Brain microvascular endothelial cell (primary cell): Measurements from ENCODE around the gene FAM107B.

Source experiments
- DNase-seq: peaks from one replicate; pipeline ENCODE4 v3.0.0-alpha.2; 2020
- H3K27ac ChIP-seq: fragments of 250-450 bp; sonication (Bioruptor Pico); 2 replicates; pipeline ENCODE4 v1.5.1; 2020; ENCODE audit warnings: mild to moderate bottlenecking, moderate library complexity
- H3K27me3 ChIP-seq: fragments of 250-450 bp; sonication (Bioruptor Pico); replicated peaks from 2 replicates; pipeline ENCODE4 v1.5.1; 2020; ENCODE audit warnings: mild to moderate bottlenecking
- H3K36me3 ChIP-seq: fragments of 250-450 bp; sonication (Bioruptor Pico); replicated peaks from 2 replicates; pipeline ENCODE4 v1.5.1; 2020; ENCODE audit warnings: mild to moderate bottlenecking
- H3K4me3 ChIP-seq: 2 replicates; pipeline ENCODE4 v1.5.1; 2011; ENCODE audit warnings: low read depth, mild to moderate bottlenecking, control low read depth, low read length, moderate library complexity
- CTCF ChIP-seq: IDR thresholded peaks from 2 replicates; pipeline ENCODE4 v1.5.1; 2011; ENCODE audit warnings: low read depth, mild to moderate bottlenecking, moderate library complexity, low read length, control low read depth, inconsistent platforms; ENCODE audit errors: missing control alignments
- in situ Hi-C: cut with HindIII; loops from 2 replicates; pipeline ENCODE4 v1.10.0; 2017; ENCODE audit warnings: low sequenced_read_pairs, low pct_ligation_motif_present

FAM107B gene

DNA sequence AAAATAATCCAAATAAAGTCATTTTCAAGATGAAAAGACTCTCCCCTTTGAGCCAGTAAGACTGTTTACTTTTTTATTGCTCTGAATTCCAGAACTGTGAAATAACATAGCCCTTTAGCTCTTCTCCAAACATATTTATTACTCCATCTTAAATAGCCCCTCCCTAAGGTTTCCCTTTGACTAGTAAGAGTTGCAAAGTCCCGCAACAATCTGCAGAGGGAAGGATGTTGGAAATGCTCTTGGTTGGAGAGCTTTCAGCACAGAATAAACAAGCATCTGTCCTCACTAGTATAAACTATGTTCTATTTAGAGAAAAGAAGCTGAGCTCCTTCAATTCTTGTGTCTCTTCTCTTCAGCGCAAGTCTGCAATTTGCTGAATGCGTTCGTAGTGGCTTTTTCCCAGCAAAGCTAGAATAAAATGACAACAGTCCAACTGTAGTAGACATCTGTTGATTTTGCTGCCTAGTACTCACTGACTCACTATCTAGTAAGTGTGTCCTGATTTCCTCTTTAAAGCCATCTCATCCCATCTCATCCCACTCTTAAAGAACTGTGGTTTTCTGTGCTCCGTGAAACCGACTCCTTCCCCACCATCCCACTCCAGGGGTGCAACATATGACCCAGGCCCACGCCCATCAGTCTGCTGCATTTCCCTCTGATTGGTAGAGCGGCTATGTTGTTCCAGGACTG, 104.0 kb downstream of the FAM107B start:
- DNase-seq, result no peak
- H3K27ac ChIP-seq, result no peak overlapping the region

GRCh38 chr10:14669576-14669975, 105.1 kb downstream of the FAM107B start:
- in situ Hi-C loops, result no loop called here
- no peak for TF ChIP-seq CTCF
- no peak for DNase-seq
- H3K36me3 ChIP-seq, result no peaks in the 10 kb centered on the region
- H3K4me3 ChIP-seq, result no peak overlapping the region
- H3K27me3 ChIP-seq, result no peaks in the 10 kb centered on the region
- H3K27ac ChIP-seq, result no peak overlapping the region

More for the DNA sequence above, 104.0 kb downstream of the FAM107B start:
- in situ Hi-C loops, result no loop called here
- Histone ChIP-seq H3K36me3 (no peaks in the 10 kb centered on the region), H3K4me3 (no peak overlapping the region), H3K27me3 (no peaks in the 10 kb centered on the region)
- TF ChIP-seq CTCF, result no peak

GRCh38 chr10:14667781-14668180, 106.9 kb downstream of the FAM107B start:
- TF ChIP-seq CTCF, result no peak
- H3K36me3 ChIP-seq, result no peaks in the 10 kb centered on the region
- H3K27ac ChIP-seq, result no peak overlapping the region
- no peaks in the 10 kb centered on the region for H3K27me3 ChIP-seq
- H3K4me3 ChIP-seq, result no peak overlapping the region
- DNase-seq, result no peak
- in situ Hi-C loops, result no loop called here

DNA sequence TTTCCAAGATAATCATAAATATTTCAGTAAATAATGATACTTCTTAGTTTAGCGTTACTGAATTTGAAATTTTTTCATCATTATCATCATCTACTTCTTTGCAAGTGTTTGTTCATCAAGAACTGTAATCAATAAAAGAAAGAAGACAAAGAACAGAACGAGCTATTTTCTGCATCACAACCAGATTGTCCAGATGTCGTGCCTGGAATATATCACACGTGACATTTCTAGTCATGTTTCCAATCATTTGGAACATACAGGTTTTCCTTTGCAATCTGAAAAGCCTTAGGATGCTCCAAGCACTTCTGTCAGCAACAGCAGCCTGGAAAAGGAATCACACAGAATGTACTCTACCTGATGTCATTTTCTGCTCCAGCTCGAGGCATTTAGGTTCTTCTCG, 107.4 kb downstream of the FAM107B start:
- Histone ChIP-seq H3K36me3 (no peaks in the 10 kb centered on the region), H3K4me3 (no peak overlapping the region), H3K27me3 (no peaks in the 10 kb centered on the region), H3K27ac (no peak overlapping the region)
- in situ Hi-C loops, result no loop called here
- TF ChIP-seq CTCF, result no peak
- DNase-seq, result no peak

DNA sequence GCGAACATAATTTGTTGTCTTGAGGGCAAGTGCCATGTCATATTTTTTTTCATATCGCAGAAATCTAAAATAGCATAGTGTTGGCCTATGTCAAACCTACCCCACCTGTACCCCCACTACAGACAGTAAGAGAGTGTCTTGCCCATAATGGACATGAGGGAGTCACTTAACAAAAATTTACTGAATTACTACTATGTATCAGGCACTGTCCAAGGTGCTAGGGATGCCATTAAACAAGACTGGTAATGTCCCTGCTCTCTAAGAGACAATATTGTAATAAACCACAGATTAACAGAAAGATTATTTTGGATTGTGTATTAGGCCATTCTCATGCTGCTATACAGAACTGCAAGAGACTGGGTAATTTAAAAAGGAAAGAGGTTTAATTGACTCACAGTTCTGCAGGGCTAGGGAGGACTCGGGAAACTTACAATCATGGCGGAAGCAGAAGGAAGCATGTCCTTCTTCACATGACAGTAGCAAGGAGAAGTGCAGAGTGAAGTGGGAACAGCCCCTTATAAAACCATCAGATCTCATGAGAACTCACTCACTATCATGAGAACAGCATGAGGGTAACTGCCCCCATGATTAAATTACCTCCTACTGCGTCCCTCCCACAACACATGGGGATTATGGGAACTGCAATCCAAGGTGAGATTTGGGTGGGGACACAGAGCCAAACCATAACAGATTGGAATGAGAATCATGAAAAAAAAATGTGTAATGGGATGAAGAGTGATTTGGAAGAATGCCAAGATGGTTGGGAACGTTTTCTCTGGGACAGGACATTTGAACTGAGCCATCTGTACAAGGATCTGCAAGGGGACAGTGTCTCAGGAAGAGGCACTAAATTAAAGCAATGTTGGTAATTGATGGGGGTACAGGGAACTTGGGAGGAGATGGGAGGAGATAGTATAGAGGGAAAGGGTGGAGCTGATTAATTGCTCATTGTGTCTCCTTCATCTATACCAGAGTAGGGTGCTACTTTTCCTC, 108.5 kb downstream of the FAM107B start:
- H3K27ac ChIP-seq, result no peak overlapping the region
- no peaks in the 10 kb centered on the region for H3K36me3 ChIP-seq
- no peaks in the 10 kb centered on the region for H3K27me3 ChIP-seq
- no peak overlapping the region for H3K4me3 ChIP-seq
- TF ChIP-seq CTCF, result no peak
- no peak for DNase-seq
- in situ Hi-C loops, result no loop called here
